HG02588 (cell line): Measurements from ENCODE around the gene ADAMTS12.

Experiments used
- ATAC-seq: cut with Tn5 transposase; IDR thresholded peaks from one replicate; pipeline ENCODE4 v1.9.1; 2021; ENCODE audit warnings: mild to moderate bottlenecking, moderate library complexity; ENCODE audit not compliant: unreplicated experiment

Gene ADAMTS12

DNA sequence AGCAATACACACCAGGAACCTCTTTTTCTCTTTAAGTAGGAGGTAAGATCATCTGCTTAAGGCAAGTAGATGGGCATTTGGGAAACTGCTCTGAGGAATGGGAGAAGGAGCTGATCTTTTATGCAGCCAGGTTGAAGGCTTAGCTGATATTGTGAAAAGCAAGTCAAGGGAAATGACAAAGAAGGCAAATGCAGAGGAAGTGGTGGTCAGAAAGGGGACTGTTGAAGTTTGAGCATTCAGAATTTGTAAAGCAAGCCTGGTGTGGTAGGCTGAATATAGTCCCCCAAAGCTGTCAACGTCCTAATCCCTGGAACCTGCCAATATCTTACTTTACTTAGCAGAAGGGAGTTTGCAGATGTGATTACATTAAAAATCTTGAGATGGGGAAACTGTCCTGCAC is 128.9 kb downstream of the ADAMTS12 start:
- ATAC-seq = no peak

DNA sequence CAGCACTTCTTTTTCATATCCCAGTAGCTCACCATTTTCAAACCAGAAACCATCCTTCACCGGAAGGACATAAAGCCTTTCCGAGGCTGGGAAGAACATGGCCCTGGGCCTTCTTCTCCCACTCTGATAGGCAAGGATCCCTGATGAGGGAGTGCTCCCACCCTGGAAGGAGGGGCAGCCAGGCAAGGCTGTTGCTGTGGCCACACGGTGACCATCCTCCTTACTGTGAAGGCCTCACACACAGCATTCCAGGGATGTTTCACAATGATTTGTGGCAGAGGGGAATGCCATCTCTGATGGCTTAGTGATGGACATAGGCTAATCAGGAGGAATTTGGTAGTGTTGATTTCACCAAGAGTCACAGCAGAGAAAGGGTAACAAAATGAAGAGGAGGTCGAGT is 130.7 kb downstream of the ADAMTS12 start:
- no peak for ATAC-seq

DNA sequence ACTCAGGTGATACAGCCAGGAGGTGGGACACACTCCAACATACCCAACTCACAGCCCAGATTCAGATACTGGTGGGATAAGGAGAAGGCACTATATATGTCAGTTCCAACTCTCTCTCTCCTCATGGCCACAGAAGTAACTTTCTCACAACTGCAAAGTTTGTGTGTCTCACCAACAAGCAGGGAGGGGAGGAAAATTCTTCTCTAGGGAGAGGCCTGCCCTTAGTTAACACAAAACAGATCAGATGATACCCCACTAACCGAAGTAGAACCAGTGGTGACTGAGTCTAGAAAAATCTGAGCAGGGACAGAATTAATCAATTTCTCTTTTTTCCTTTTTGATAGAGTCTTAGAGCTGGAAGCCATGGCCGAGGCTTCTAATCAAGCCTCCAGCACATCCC is 133.1 kb downstream of the ADAMTS12 start:
- no peak for ATAC-seq

DNA sequence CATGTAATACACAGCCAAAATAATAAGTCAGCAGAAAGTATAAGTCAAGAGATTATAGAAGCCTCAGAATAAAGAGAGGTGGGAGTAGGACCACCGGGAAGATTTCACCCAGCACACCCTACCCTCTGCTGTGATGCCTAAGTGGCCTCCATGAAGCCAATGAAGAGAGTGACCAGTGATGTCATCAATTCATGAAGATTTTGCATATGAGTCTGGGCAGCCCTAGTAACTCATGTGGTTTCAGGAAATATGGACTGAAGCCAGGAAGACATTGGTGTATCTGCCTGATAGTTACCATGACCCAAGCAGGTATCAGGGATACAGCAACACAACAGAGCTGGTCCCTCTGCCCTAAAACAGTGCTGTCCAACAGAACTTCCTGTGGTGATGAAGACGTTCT is 135.3 kb downstream of the ADAMTS12 start:
- ATAC-seq = no peak

DNA sequence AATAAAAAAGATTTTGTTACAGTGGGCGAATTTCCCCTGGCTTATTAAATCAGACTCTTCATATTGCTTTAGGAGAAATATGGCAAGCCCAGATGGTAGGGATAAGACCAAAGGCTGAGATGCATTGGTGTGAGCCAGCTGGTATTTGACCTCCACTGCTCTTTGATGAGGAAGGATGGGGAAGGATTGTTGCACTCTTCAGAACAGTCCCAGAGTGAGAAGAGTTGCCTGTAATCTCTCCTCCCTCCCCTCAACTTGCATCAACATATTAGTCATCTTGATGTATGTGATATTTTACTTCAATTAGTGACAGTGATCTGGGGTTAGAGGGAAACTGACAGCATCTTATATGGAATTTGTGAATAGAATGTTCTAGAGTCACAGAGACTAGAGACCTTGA is 136.6 kb downstream of the ADAMTS12 start:
- ATAC-seq = no peak

DNA sequence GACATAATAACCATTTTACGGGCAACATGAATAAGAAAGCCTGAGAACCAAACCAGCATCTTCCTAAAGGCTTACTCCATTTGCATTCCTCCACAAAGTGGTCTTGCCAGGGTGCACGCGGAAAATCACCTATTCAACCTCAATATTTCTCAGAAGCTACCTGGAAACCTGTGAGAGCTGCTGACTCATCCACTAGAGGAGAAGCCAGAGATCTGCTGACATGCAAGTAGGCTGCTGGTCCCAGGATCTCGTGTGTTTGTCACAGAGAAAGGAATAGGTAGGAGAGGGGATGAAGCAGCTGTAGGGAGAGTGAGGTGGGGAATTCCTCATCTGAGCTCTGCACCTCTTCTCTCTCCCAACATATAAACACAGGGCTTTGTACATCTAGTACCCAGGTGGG is 138.1 kb downstream of the ADAMTS12 start:
- ATAC-seq = no peak

DNA sequence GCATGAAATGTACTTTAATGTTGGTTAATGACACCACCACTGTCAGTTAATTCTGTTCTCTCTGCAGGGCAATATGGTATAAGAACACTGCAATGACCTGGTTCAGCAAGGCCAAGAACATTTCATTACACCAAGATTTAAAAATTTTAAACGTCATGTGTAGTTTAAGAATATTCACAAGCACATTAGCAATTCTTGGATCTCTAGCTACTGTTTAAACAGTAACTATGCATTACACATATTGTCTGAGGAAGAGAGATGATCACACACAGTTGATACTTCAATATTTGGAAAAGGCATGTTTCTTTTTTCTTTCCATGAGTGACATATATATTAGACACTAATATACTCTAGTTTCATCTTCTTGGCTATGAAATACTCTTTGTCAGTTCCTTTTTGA is 143.0 kb downstream of the ADAMTS12 start:
- no peak for ATAC-seq

DNA sequence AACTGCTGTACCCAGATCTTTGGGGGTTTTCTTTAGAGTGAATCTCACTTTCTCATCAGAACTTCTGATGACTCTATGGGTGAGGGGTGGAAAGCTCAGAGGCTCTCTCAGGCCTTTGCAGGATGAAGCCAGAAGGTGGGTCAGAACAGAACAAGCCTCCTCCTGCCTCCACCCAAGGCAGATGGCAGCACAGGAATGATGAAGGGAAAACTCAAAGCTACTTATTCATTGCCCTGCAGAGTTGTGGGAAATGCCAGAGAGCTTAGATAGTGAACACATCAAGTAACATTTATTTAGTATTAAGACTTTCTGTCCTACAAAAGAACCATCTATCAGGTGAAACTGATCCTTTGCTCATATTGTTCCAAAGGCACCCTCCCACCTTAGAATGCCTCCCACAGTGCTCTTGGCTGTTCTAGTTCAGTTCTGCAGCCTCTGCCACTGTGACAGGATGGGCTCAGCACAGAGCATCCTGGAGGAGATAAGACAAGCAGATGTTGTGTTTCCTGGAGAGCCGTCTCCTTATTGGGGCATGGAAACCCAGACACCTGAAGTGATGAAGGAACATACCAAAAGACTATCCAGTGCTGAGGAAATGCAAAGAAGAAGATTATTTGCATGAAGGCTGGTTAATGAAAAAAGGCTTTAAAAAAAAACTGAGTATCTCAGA is 146.6 kb downstream of the ADAMTS12 start:
- no peak for ATAC-seq

DNA sequence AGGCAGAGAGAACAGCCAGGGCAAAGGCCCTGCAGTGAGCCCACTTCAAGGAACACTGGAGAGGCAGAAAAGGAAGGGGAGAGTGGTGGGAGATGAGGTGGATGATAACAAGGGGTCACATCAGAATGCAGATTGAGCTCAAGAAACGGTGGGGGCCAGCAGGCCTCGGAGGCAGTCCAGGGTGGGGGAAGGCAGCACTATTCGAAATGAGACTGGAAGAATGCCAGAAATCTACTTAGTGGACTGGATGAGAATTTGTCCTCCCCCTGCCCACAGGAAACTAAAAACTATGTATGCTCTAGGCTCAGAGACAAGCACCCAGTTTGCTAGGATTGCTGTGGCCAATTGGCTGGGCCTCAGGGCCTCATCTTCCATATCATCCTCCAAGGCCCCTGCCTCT is 148.7 kb downstream of the ADAMTS12 start:
- ATAC-seq = no peak

DNA sequence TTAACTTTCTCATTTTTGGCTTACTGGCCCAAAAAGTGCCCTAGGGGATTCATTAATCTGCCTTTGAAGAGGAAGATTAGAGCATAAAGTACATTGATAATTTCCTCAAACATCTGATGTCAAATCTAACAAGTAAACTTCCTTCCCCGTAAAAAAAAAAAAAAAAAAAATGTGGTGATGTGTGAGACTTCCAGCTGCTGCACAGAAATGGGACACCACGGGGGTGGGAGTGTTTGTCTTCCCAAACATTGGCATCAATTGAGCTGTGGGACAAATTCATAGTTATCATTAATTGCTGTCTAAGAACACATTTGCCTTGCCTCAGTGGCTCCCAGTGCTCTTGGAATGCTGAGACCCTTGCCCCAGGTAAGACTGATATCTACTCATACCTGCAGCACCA is 149.6 kb downstream of the ADAMTS12 start:
- ATAC-seq = no peak

DNA sequence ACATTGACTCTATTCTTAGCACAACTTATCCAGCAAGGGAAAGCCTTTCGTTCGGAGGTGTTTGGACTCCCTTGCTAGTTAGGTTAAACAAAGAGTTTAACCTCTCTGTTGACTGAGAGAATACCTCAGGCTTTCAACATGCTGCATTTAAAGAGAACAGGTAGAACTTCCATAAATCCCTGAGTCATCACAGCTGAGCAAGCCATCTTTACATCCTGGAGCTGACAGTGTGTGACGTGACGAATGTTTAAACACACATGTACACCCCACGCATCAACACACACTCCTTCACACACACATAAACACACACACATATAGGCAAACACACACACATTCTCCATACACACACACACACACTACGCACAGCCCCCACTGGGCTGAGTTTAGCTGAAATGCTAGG is 152.8 kb downstream of the ADAMTS12 start:
- no peak for ATAC-seq

DNA sequence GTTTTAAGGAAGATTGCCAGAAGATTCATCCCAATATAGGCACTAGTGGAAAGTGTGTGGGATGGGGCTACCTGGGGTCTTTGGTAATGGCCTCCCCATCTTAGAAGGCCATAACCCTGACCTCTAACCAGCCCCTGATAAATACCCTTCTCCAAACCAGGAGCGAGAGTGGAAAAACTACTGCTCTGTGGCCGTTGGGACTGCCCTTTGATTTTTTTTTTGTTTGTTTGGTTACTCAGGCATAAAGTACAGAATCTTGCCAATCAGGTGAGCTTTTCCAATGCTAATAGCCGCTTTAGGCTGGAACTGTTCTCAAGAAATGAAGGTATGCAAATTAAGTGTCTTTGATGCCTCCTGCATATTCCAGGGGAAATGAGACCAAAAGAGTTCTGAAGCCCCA is 153.7 kb downstream of the ADAMTS12 start:
- no peak for ATAC-seq

DNA sequence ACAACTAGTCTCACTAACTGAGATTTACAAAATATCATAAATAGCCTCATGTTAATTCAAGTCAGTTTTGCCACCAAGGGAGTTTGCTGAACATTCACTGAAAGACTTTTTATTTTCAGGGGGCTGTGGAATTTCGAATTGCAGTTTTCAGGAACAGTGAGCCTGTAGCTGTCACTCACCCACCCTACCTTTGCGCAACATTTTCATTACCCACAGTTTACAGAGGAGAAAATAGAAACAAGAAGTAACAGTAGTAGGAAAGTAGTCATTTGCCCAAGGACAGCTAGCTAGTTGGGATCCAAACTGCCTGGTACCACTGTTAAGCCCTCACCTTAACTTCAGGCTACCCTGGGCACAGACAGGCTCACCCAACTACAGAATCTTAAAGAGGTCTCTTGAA is 154.1 kb downstream of the ADAMTS12 start:
- no peak for ATAC-seq

DNA sequence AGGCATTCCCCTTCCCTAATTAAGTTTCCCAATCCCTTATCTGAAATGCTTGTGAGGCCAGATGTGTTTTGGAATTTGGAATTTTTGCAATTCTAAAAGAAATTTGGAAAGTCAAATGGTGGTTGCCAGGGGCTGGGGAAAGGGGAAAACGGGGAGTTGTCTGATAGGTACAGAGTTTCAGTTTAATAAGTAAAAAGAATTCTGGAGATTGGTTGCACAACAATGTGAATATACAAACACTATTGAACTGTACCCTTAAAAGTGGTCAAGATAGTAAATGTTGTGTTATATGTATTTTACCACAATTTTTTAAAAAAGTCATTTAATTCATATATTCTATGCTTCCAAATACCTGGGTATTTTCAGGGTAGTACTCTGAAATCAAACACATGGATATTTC is 154.5 kb downstream of the ADAMTS12 start:
- ATAC-seq = no peak

DNA sequence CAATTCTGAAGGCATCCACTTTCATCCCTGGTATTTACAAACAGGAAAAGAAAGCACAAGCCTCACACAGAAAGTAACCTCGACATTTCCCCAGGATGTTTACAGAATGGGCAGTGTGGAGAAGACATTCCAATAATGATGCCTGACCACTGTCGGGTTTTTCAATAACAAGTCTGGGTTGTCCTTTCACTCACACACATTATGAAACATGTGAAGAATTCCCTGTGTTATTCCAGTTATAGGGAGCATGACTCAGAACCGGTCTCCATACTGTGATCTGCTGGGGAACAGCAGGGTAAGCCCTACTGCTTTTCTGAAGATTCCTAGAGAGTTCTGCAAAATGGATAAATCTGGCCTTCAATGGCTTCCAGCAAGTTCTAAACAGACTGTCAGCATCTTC is 155.3 kb downstream of the ADAMTS12 start:
- no peak for ATAC-seq

DNA sequence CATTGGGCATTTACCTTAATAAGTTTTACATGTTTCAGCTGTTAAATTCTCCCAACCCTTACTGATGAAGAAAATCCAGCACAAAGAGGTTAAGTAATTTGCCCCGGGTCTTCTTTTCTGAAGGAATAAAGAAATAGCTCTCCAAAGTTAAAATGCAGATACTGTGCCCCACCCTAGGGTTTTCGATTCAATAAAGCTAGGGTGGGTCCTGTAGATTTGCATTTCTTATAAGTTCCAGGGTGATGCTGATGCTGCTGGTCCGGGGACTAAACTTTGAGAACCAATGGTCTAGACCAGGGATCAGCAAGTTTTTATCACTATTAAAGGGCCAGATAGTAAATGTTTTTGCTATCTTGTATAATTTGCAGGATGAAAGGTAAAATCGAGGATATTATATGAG is 156.7 kb downstream of the ADAMTS12 start:
- ATAC-seq = no peak

DNA sequence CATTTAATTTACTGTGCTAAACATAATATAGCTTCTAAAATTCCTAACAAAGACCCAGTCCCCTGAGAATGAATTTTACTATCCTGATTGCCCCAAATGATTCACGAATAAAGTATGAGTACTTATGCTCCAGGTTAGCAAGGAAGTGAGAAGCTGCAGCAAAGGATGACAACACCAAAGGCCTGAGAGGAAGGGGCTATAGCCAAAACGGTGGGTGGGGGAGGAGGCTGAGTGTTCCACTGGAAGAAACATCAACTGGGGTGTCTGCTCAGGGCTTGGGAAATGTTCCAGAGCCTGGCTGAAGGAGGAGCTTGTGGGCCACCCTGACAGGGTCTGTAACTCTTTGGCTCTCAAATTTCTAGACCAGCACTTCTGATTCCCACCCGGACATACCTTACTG is 157.3 kb downstream of the ADAMTS12 start:
- no peak for ATAC-seq

DNA sequence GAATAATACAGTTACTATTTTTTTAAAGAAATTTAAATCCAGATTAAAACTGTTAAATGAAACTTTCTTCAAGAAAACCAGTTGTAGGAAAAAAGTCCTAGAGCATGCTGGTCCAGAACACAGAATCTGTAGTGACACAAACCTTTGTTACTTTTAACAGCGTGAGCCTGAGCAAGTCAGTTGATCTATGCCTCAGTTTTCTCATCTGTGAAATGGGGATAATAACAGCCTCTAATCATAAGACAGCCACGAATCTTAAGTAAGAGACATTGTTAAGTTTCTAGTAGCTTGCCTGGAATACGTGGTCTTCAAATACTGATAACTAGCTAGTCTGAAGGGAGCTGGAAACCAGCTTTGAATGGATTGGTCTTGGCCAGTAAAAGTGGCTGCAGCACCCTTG is 158.6 kb downstream of the ADAMTS12 start:
- no peak for ATAC-seq

DNA sequence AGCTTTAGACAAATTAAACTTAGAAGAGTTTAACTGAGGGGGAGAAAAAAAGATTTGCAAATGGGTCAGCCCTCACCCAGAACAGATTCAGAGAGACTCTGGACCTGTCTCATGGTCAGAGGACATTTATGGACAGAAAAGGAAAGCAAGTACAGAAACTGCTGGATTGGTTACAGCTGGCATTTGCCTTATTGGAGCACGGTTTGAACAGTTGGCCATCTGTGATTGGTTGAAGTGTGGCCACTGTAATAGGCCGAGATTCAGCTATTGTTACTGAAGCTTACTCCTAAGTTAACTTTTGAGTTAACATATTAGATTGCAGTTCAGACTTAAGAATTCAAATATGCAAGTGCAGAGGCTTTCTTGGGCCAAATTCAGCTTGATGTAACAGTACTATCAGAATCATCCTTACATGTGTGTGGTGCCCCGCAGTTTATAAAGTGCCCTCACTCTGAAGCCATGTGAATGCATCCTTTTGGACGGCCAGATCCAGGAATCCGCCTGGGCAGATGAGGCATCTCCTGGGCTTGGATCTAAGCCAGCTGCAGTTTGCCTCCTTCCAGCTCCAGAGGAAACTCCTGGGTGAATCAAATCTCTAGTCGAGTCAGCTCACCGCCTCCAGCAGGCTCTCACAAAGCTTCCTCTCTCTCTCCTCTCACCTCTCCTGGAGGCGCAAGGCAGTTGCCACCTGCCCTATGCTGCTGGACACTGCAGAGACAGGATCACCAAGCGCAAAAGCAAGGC is 165.2 kb downstream of the ADAMTS12 start:
- ATAC-seq = no peak

DNA sequence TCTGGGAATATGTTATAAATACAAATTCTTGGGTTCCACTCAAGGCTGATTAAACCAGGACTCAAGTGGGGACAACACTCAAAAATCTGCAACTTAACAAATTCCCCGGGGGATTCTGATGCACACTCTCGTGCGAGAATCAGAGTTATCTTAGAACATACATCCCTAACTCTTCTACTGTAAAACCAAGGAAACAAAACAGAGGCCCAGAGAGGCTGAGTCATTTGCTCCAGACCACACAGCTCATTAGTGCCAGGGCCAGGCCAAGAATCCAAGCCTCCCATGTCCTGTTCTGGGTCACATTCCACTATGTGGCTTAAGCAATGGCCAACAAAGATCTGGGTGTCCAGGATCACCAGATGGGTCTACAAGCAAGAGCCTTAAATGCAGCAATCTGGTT is 166.0 kb downstream of the ADAMTS12 start:
- ATAC-seq = no peak

DNA sequence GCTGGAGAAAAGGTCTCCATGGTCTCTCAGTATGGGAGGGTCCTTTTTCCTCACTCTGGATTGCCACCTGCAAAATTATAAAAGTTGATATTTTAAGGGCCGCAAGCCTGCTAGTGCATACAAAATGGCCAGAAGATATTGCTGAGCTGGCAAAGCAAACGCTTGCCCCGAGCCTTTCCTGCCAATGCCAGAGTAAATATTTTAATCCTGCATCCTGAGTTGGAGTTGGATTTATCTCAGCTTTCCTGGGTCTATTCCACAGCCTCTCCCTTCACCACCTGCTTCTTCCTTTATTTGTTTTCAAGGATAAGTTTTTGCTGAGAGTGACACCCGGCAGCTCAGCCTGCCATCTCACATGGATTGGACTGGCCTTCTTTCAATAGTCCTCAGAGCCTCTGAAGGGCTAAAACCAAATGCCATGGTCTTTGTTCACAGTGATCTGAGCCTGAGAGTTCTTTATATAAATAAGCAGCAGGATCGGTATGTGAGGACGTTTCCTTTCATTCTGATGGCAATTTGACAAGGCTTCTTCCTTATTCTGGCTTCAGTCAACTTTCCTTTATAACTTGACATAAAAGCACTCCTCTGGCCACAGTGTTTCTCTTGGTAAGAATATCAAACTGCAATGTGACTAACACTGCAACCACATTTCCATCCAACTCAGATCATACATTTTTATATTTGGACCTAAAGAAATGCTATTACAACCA is 170.1 kb downstream of the ADAMTS12 start:
- no peak for ATAC-seq

DNA sequence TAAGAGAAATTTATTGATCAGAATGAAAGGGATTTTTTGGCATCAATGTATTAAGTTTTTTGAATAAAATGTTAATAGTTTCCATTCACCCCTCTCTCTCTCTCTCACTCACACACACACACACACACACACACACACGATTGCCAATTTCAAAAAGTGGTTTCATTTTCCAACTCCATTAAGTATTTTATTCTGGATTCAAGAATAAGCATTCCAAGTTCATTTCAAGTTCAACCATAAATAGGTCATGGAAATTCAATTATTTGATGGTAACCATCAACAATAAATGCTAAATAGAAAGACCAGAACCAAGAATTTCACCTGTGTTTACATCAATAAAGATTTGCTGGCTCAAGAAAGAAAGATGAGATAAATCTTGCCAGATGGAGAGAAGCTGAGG is 171.6 kb downstream of the ADAMTS12 start:
- no peak for ATAC-seq
